ENCODE results near the gene ZNF653. TPM values are rescaled to one million over a fixed set of nuclear protein-coding genes. Genes with fewer than 3 reads are reported as not detected.

The ZNF653 gene
- total and polyA plus RNA-seq, 9 of the 15 experiments (the other 6 are each of a cell fraction or from before 2014, with no cell fraction given) = 1.6 to 8.0 (median 4.2) TPM; not detected in 2

DNA sequence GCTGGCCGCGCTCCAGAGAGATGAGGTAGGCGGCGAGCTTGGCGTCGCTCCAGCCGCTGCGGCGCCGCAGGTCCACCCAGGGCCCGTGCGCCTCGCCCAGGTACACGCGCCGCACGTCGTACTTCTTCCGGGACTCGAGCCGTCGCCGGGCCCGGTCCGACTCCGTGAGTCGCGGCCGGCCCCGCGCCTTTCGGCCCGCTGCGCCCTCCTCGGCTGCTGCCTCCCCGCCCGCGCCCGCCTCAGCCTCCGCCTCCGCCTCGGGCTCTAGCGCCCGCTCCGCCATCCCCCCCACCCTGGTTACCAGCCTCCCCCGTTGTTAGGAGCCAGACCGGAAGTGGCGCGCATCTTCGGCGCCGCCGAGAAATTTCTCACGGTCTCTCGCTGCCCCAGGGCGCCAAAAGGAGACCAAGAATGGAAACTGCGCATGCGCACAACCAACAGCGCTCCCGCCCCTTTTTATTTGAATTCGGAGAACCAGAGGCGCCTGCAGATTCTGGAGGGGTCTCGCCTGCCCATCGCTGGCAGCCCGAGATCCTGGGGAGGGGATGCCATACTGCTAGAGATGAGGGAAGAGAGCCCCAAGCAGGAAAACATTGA, at the start of gene ZNF653 (continued):
- peak; percentile 43; the same call in 1 of the 2 replicates for TF ChIP-seq ATF1 (CRISPR knock-in tag; IDR thresholded peaks at IDR 0.05)
- TF ChIP-seq ATF1 (tag; IDR thresholded peaks at IDR 0.05) = peak; percentile 96
- no peak for TF ChIP-seq ARHGAP35 (IDR thresholded peaks at IDR 0.05; ENCODE audit: partially characterized antibody)
- 0 out of 2 replicates have a peak, but pooled peaks have one; percentile 8 for TF ChIP-seq SMAD3 (CRISPR knock-in tag; conservative IDR thresholded peaks at IDR 0.05)
- no peak for TF ChIP-seq ZFP1 (CRISPR knock-in tag; IDR thresholded peaks at IDR 0.05)
- TF ChIP-seq HNRNPUL1 (IDR thresholded peaks at IDR 0.05; ENCODE audit: low read length) = no peak
- peak; percentile 76 for TF ChIP-seq MBD2 (IDR thresholded peaks at IDR 0.05; ENCODE audit: borderline replicate concordance, low read depth)

GRCh38 chr19:11555246-11555645, 49.6 kb upstream of the ZNF653 start:
- POLR2A ChIA-PET = no interaction called here
- DNase-seq (ENCODE audit: extremely low read depth in 1 of 4, low spot score in 3 of 4) = no peak
- no peak overlapping the region for H3K27ac ChIP-seq (ENCODE audit: extremely low read depth, low read depth, low read length)
- peaks cover 50% of the 10 kb centered on the region; the same call in 2 of the 3 replicates for H3K36me3 ChIP-seq (ENCODE audit: control insufficient read depth, insufficient read depth, low read length)
- H4K20me1 ChIP-seq (replicated peaks; ENCODE audit: control insufficient read depth, insufficient read depth, low read length) = peaks cover 13% of the 10 kb centered on the region; the same call in 1 of the 2 replicates
- intact Hi-C loops (cut with micrococcal nuclease) = no loop called here
- BruUV-seq (replicated peaks) = no TSS peak
- H3K9ac ChIP-seq (ENCODE audit: insufficient read depth in 1 of 2, low read depth in 2 of 2, low read length in 2 of 2) = peak overlapping the region in 1 of 2 experiments; percentile 55; a peak in 1 of 4 replicates
- H3K9me1 ChIP-seq (ENCODE audit: control insufficient read depth, insufficient read depth, low read length) = peaks cover 7% of the 10 kb centered on the region
- FAIRE-seq = no peak
- H3K79me2 ChIP-seq (ENCODE audit: control insufficient read depth, insufficient read depth, low read length) = peaks cover 50% of the 10 kb centered on the region
- no peak overlapping the region for H3K4me3 ChIP-seq
- CTCF ChIA-PET (ENCODE audit: low intra/inter-chr PET ratio) = no interaction called here
- no peak overlapping the region for H2AFZ ChIP-seq (ENCODE audit: low read depth, low read length)
- in situ Hi-C loops (cut with MboI) = no loop called here
- no peak overlapping the region for H3K4me2 ChIP-seq (ENCODE audit: insufficient read depth, low read length)
- H3K4me1 ChIP-seq (replicated peaks in 1 of 2; ENCODE audit: control insufficient read depth in 2 of 2, insufficient read depth in 2 of 2, low read length in 2 of 2) = peaks cover 10 to 41% of the 10 kb centered on the region in 2 experiments; a peak in 4 of 5 replicates
- H3K9me3 ChIP-seq (replicated peaks; ENCODE audit: control insufficient read depth, insufficient read depth, low read depth, low read length) = no peaks in the 10 kb centered on the region
- 82% methylated on average over 5 of the region's 6 CpGs for WGBS (ENCODE audit: insufficient coverage, low coverage, missing lambda C conversion rate)
- ATAC-seq = no peak
- H3K27me3 ChIP-seq (ENCODE audit: control insufficient read depth in 2 of 2, insufficient read depth in 2 of 2, low read length in 2 of 2) = no peaks in the 10 kb centered on the region
- TF ChIP-seq E2F5 (CRISPR knock-in tag; IDR thresholded peaks at IDR 0.05) (no peak), NR1H2 (CRISPR knock-in tag; IDR thresholded peaks at IDR 0.05) (no peak), MCM3 (IDR thresholded peaks at IDR 0.05) (no peak), ZNF263 (CRISPR knock-in tag; IDR thresholded peaks at IDR 0.05; ENCODE audit: borderline replicate concordance) (no peak), SREBF2 (CRISPR knock-in tag; IDR thresholded peaks at IDR 0.05) (no peak), ZBTB26 (CRISPR knock-in tag; IDR thresholded peaks at IDR 0.05) (no peak), SNRNP70 (optimal IDR thresholded peaks at IDR 0.05; ENCODE audit: low read depth, low read length) (no peak), RCOR1 (IDR thresholded peaks at IDR 0.05; ENCODE audit: borderline replicate concordance in 1 of 2, low read depth in 2 of 2, low read length in 2 of 2) (no peak), NFE2 (IDR thresholded peaks at IDR 0.05; ENCODE audit: low read depth) (no peak), MTA1 (IDR thresholded peaks at IDR 0.05; ENCODE audit: borderline replicate concordance) (no peak)
- TF ChIP-seq, protein P1, sequence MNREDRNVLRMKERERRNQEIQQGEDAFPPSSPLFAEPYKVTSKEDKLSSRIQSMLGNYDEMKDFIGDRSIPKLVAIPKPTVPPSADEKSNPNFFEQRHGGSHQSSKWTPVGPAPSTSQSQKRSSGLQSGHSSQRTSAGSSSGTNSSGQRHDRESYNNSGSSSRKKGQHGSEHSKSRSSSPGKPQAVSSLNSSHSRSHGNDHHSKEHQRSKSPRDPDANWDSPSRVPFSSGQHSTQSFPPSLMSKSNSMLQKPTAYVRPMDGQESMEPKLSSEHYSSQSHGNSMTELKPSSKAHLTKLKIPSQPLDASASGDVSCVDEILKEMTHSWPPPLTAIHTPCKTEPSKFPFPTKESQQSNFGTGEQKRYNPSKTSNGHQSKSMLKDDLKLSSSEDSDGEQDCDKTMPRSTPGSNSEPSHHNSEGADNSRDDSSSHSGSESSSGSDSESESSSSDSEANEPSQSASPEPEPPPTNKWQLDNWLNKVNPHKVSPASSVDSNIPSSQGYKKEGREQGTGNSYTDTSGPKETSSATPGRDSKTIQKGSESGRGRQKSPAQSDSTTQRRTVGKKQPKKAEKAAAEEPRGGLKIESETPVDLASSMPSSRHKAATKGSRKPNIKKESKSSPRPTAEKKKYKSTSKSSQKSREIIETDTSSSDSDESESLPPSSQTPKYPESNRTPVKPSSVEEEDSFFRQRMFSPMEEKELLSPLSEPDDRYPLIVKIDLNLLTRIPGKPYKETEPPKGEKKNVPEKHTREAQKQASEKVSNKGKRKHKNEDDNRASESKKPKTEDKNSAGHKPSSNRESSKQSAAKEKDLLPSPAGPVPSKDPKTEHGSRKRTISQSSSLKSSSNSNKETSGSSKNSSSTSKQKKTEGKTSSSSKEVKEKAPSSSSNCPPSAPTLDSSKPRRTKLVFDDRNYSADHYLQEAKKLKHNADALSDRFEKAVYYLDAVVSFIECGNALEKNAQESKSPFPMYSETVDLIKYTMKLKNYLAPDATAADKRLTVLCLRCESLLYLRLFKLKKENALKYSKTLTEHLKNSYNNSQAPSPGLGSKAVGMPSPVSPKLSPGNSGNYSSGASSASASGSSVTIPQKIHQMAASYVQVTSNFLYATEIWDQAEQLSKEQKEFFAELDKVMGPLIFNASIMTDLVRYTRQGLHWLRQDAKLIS (CRISPR knock-in tag; IDR thresholded peaks at IDR 0.05) = no peak

All from K562 (cell line).